Measurements from ENCODE around the gene SECISBP2. TPM values are rescaled to one million over a fixed set of nuclear protein-coding genes. Genes with fewer than 3 reads are reported as not detected.

SECISBP2 gene
- total RNA-seq, 1 donor from 2014 or later, result 32.3 TPM

DNA sequence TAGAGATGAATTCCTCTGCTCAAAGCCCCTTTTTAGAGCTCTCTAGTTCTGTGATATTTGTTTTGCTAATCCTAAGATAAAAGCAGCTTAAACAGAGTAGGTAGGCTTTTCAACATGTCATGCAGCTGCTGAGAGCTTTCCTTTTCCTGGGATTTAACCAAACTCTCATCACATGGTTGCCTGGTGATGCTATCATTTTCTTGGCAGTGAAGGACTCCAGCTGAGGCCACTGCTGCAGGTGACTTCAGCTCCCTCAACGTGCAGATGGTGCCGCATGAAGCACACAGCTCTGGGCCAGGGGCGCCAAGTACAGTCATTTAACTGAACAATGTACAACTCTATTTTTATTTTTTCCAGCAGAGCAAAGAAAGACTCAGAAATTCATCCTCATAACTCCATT, 42.2 kb downstream of the SECISBP2 start:
- H3K4me3 ChIP-seq (ENCODE audit: low read depth, low read length), result no peak overlapping the region
- DNase-seq (ENCODE audit: low read depth), result no peak
- TF ChIP-seq, protein P1, sequence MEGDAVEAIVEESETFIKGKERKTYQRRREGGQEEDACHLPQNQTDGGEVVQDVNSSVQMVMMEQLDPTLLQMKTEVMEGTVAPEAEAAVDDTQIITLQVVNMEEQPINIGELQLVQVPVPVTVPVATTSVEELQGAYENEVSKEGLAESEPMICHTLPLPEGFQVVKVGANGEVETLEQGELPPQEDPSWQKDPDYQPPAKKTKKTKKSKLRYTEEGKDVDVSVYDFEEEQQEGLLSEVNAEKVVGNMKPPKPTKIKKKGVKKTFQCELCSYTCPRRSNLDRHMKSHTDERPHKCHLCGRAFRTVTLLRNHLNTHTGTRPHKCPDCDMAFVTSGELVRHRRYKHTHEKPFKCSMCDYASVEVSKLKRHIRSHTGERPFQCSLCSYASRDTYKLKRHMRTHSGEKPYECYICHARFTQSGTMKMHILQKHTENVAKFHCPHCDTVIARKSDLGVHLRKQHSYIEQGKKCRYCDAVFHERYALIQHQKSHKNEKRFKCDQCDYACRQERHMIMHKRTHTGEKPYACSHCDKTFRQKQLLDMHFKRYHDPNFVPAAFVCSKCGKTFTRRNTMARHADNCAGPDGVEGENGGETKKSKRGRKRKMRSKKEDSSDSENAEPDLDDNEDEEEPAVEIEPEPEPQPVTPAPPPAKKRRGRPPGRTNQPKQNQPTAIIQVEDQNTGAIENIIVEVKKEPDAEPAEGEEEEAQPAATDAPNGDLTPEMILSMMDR (conservative IDR thresholded peaks at IDR 0.05; ENCODE audit: low read depth, low read length), result no peak

DNA sequence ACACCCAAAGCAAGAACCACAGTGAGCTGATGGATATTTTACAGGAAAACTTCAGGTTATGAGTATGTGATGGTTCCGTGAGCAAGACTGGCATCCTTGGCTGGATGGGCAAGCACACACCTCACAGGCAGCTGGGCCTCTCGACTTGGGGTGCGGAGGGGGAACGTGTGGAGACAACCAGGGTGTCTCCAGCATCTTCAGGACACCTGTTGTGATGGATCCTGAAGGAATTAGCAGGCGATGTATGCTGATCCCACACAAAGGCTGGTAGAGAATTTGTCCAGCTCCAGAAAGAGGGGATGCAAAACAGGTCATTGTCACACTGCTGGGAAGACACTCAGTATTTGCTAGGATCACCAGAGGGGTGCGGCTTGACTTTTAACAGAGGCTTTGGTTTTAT, 42.7 kb downstream of the SECISBP2 start:
- no peak for DNase-seq (ENCODE audit: low read depth)
- H3K4me3 ChIP-seq (ENCODE audit: low read depth, low read length), result no peak overlapping the region
- TF ChIP-seq, protein P1 (conservative IDR thresholded peaks at IDR 0.05; ENCODE audit: low read depth, low read length), result no peak

DNA sequence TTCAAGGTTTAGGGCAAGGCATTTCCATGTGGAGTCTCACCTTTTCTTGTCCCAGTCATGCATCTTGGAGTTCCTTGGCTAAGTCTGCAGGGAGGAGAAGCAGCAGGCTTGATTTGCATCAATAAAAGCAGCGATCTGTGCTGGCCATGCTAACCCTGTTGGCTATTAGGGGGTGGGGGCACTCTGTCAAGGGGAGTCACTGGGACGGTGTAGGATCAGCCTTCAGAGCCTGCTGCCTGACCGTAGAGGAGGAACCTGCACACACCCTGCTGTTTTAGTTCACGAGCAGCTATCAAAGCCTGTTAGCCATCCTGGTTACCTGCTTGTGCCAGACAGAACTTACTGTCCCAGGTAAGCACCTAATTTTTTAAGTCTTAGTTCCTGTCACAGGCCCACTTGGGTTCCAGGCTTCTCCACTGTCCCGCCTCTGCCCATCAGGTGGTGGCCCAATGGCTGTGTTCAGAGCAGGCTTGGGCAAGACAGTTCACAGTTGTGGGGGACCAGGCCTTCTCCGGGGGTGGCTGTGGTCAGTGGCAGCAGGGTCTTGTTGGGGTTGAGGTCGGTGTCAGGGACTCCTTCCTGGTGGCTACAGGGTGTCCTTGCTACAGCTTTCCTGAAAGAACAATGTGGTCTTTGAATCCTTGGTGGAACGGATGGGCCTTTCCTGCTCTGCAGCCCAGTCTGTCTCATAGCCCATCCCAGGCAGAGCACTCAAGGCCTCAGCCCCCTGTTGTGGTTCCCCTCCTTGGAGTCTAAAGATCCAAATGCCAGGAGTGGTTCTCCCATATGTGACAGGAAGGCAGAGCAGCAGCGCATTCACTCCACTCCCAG, 43.7 kb downstream of the SECISBP2 start:
- DNase-seq (ENCODE audit: low read depth), result no peak
- TF ChIP-seq, protein P1 (conservative IDR thresholded peaks at IDR 0.05; ENCODE audit: low read depth, low read length), result no peak
- no peak overlapping the region for H3K4me3 ChIP-seq (ENCODE audit: low read depth, low read length)

DNA sequence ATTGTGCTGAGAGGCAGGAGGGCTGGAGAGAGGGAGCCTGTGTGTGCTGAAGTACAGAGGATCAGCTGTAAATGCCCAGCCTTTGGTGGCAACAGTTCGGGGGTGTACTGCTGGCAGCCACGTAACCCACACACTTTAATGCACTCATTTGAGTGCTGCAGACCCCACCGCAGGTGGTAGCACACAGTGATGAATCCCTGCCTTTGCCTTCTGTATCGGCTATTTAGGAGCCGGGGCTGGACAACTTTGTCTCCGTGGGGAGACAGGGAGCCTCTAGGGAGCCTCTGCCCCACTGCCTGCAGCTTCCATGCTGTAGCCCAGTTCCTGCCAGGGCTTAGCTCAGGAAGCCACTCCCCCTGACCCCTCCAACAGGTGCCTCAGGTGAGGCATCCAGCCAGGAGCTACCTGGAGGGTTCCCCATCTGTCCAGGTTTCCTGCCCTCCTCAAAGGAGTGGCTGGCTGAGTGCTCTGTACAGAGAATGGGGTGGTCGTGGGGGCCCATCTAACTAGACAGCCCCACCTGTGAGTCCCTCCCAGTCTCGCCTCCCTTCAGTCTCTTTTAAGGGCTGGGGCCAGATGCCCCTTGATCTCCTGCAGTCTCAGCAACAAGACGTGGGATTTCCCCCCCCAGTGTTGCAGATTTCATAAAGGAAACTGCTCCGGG, 44.5 kb downstream of the SECISBP2 start:
- no peak for DNase-seq (ENCODE audit: low read depth)
- TF ChIP-seq, protein P1 (conservative IDR thresholded peaks at IDR 0.05; ENCODE audit: low read depth, low read length), result no peak
- H3K4me3 ChIP-seq (ENCODE audit: low read depth, low read length), result no peak overlapping the region

DNA sequence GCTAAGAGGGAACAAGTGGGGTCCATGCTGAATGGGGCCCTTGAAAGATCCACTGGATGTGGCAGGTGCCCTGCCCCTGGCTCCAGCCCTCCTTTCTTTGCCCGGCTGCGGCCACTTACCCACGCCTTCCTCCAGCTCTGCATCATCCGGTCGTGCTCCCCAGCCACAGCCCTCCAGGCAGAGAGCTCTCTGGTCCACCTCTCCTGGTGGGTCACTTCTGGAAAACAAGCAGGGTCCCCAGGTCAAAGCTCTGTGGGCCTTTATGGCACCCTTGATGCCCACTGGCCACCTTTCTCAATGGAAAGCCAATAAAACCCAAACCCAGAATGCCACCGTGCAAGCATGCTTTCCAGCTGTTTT, 45.0 kb downstream of the SECISBP2 start:
- H3K4me3 ChIP-seq (ENCODE audit: low read depth, low read length), result no peak overlapping the region
- TF ChIP-seq, protein P1 (conservative IDR thresholded peaks at IDR 0.05; ENCODE audit: low read depth, low read length), result no peak
- no peak for DNase-seq (ENCODE audit: low read depth)

DNA sequence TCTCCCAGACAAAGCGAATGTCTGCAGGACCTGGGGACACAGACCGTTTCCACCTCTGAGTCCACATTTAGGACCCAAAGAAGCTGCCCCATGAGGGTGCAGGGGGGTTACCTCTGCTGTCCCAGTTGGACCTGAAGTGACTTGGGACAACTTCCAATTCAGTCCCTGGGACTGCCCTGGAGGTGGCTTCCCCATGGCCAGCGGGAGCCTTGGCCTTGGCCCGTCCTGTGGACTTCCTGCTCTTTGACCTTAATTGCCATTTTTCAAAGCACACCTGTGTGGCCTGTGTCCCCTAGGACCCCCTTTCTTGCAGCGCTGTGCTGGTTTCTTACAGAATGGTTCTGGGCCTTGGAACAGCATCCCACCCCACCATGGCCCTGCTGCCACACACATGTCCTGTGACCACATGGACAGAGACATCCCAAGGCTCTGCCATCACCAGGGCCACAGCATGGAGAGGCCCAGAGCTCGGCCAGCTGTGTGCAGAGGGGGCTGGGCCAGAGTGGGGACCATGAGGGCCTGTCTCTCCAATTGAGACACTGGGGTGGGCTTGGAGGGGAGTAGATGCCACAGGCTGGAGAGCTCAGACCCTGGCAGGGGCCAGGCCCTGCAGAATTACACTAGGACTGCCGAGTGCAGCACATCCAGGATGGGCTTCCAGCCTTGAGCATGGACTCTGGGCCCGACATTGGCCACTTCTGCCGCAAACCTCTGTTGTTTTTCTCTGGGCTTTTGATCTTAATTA, 45.8 kb downstream of the SECISBP2 start:
- no peak for DNase-seq (ENCODE audit: low read depth)
- TF ChIP-seq, protein P1 (conservative IDR thresholded peaks at IDR 0.05; ENCODE audit: low read depth, low read length), result no peak
- no peak overlapping the region for H3K4me3 ChIP-seq (ENCODE audit: low read depth, low read length)
